MM.1S (cell line): ENCODE measurements around the gene EFCAB10.

Source experiments
- DNase-seq: peaks from one replicate; pipeline ENCODE4 v3.0.0-alpha.2; 2015
- H2AFZ ChIP-seq: fragments of 300-600 bp; sonication (generic); 2 replicates; pipeline ENCODE4 v1.6.0; 2016; ENCODE audit warnings: antibody characterized with exemption, low read length
- H3F3A ChIP-seq: fragments of 300-600 bp; sonication (generic); 2 replicates; pipeline ENCODE4 v1.6.1; 2016; ENCODE audit warnings: mild to moderate bottlenecking, antibody characterized with exemption, low read length, moderate library complexity, mixed read lengths; ENCODE audit not compliant: insufficient read depth
- H3K27ac ChIP-seq: fragments of 300-600 bp; sonication (generic); 2 replicates; pipeline ENCODE4 v1.5.1; 2016; ENCODE audit warnings: mild to moderate bottlenecking, low read length
- H3K27me3 ChIP-seq: fragments of 300-600 bp; sonication (generic); replicated peaks from 2 replicates; pipeline ENCODE4 v1.6.0; 2016; ENCODE audit warnings: low read length; ENCODE audit not compliant: insufficient read depth
- H3K36me3 ChIP-seq: fragments of 300-600 bp; sonication (generic); replicated peaks from 2 replicates; pipeline ENCODE4 v1.6.1; 2016; ENCODE audit warnings: mild to moderate bottlenecking, low read length, mixed read lengths; ENCODE audit not compliant: insufficient read depth
- H3K4me1 ChIP-seq: fragments of 300-600 bp; sonication (generic); 2 replicates; pipeline ENCODE4 v1.6.1; 2016; ENCODE audit warnings: low read length, mixed read lengths
- H3K4me2 ChIP-seq: fragments of 300-600 bp; sonication (generic); 2 replicates; pipeline ENCODE4 v1.6.0; 2016; ENCODE audit warnings: low read depth, low read length
- H3K4me3 ChIP-seq: fragments of 300-600 bp; sonication (generic); 2 replicates; pipeline ENCODE4 v1.5.1; 2016; ENCODE audit warnings: low read length, mixed read lengths
- H3K79me2 ChIP-seq: fragments of 300-600 bp; sonication (generic); 2 replicates; pipeline ENCODE4 v1.6.1; 2016; ENCODE audit warnings: mixed run types, low read length, mixed read lengths
- H3K9ac ChIP-seq: fragments of 300-600 bp; sonication (generic); 2 replicates; pipeline ENCODE4 v1.6.1; 2016; ENCODE audit warnings: low read length, mixed read lengths
- H3K9me2 ChIP-seq: fragments of 300-600 bp; sonication (generic); replicated peaks from 2 replicates; pipeline ENCODE4 v1.6.1; 2016; ENCODE audit warnings: mild to moderate bottlenecking, low read length, mixed read lengths; ENCODE audit not compliant: insufficient read depth
- H3K9me3 ChIP-seq: fragments of 300-600 bp; sonication (generic); replicated peaks from 2 replicates; pipeline ENCODE4 v1.6.1; 2016; ENCODE audit warnings: mild to moderate bottlenecking, low read length, mixed read lengths; ENCODE audit not compliant: insufficient read depth
- H4K20me1 ChIP-seq: fragments of 300-600 bp; sonication (generic); 2 replicates; pipeline ENCODE4 v1.6.1; 2016; ENCODE audit warnings: mild to moderate bottlenecking, low read length, moderate library complexity, mixed read lengths; ENCODE audit not compliant: insufficient read depth
- EZH2 ChIP-seq: fragments of 300-600 bp; sonication (generic); optimal IDR thresholded peaks from 2 replicates; pipeline ENCODE3; 2017; ENCODE audit warnings: low read depth, mild to moderate bottlenecking, antibody characterized with exemption, low read length, mixed read lengths
- EZH2phosphoT487 ChIP-seq: fragments of 300-600 bp; sonication (generic); IDR thresholded peaks from 2 replicates; pipeline ENCODE4 v1.6.1; 2018; ENCODE audit warnings: antibody characterized with exemption, low read length
- TF ChIP-seq, protein P1 (sequence below): fragments of 300-600 bp; sonication (generic); IDR thresholded peaks from 2 replicates; pipeline ENCODE4 v1.5.1; 2016; ENCODE audit warnings: antibody characterized with exemption, low read length, mixed read lengths

EFCAB10 gene

DNA sequence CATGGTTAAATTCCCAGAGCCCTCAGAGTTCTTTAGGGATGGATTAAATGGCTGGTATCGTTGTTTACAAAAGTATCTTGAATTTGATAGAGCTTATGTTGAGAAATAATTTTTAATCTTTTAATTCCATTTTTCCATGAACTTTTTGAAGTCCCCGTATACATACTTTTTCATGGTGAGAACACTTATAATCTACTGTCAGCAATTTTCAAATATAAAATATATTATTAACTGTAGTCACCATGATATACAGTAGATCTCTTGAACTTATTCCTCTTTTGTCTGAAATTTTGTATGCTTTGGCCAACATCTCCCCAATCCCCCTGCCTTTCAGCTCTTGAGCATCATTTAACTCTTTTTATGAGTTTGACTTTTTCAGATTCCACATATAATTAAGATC lies 9.4 kb downstream of the EFCAB10 start:
- TF ChIP-seq, protein P1, sequence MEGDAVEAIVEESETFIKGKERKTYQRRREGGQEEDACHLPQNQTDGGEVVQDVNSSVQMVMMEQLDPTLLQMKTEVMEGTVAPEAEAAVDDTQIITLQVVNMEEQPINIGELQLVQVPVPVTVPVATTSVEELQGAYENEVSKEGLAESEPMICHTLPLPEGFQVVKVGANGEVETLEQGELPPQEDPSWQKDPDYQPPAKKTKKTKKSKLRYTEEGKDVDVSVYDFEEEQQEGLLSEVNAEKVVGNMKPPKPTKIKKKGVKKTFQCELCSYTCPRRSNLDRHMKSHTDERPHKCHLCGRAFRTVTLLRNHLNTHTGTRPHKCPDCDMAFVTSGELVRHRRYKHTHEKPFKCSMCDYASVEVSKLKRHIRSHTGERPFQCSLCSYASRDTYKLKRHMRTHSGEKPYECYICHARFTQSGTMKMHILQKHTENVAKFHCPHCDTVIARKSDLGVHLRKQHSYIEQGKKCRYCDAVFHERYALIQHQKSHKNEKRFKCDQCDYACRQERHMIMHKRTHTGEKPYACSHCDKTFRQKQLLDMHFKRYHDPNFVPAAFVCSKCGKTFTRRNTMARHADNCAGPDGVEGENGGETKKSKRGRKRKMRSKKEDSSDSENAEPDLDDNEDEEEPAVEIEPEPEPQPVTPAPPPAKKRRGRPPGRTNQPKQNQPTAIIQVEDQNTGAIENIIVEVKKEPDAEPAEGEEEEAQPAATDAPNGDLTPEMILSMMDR: no peak
- TF ChIP-seq EZH2 (no peak), EZH2phosphoT487 (no peak)

DNA sequence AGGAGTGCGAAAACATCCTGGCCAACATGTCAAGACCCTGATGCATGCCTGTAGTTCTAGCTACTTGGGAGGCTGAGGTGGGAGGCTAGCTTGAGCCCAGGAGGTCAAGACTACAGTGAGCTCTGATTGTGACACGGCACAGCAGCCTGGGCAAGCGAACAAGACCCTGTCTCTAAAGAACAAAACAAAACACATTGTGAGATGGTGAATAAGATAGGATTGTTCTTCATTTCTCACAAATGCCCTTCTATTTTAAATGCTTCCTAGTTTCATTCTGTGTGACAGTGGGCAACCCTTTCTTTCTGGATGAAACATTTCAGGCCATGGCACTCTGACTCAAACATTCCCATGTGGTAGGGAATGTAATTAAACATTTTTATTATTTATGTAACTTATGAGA lies 13.5 kb downstream of the EFCAB10 start:
- H3F3A ChIP-seq: no peaks in the 10 kb centered on the region
- DNase-seq: no peak
- no peaks in the 10 kb centered on the region for H3K9me3 ChIP-seq
- H3K9ac ChIP-seq: no peak overlapping the region
- no peak overlapping the region for H2AFZ ChIP-seq
- no peak overlapping the region for H3K27ac ChIP-seq
- H3K4me2 ChIP-seq: no peak overlapping the region
- peaks cover 4% of the 10 kb centered on the region; the same call in 1 of the 2 replicates for H3K36me3 ChIP-seq
- TF ChIP-seq EZH2phosphoT487: no peak
- TF ChIP-seq, protein P1: no peak
- TF ChIP-seq EZH2: no peak
- H3K4me3 ChIP-seq: no peak overlapping the region
- peaks cover 7% of the 10 kb centered on the region for H3K4me1 ChIP-seq
- H3K27me3 ChIP-seq: no peaks in the 10 kb centered on the region
- H3K79me2 ChIP-seq: no peaks in the 10 kb centered on the region
- no peaks in the 10 kb centered on the region; the same call in 1 of the 2 replicates for H4K20me1 ChIP-seq
- no peaks in the 10 kb centered on the region for H3K9me2 ChIP-seq

More for the DNA sequence above, 9.4 kb downstream of the EFCAB10 start:
- Histone ChIP-seq H3K4me3 (no peak overlapping the region), H3K4me1 (no peaks in the 10 kb centered on the region), H2AFZ (no peak overlapping the region), H3K27me3 (no peaks in the 10 kb centered on the region), H3K9me3 (no peaks in the 10 kb centered on the region), H4K20me1 (no peaks in the 10 kb centered on the region), H3K9me2 (no peaks in the 10 kb centered on the region), H3K4me2 (no peak overlapping the region), H3K79me2 (no peaks in the 10 kb centered on the region), H3K36me3 (no peaks in the 10 kb centered on the region), H3K27ac (no peak overlapping the region), H3K9ac (no peak overlapping the region), H3F3A (no peaks in the 10 kb centered on the region)
- no peak for DNase-seq

DNA sequence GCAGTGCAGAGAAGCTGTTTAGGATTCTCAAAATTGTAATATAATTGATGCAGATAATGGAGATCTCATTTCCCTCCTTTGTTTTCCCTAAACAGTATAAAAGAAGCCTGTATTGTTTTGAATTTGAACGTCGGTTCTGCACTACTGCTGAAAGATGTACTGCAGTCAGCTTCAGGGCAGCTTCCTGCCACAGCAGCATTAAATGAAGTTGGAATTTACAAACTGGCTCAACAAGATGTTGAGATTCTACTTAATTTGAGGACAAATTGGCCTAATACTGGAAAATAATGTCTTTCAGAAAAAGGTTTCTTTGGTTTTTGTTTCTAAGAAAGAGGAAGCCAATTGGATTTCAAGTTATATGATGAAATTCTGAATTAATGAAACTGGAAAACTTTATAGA lies 14.3 kb downstream of the EFCAB10 start:
- no peak overlapping the region for H3K4me2 ChIP-seq
- H2AFZ ChIP-seq: no peak overlapping the region
- H3K9me3 ChIP-seq: no peaks in the 10 kb centered on the region
- TF ChIP-seq, protein P1: no peak
- TF ChIP-seq EZH2: no peak
- TF ChIP-seq EZH2phosphoT487: no peak
- peaks cover 7% of the 10 kb centered on the region for H3K4me1 ChIP-seq
- no peaks in the 10 kb centered on the region for H3K79me2 ChIP-seq
- no peaks in the 10 kb centered on the region for H3F3A ChIP-seq
- H4K20me1 ChIP-seq: no peaks in the 10 kb centered on the region; the same call in 1 of the 2 replicates
- no peaks in the 10 kb centered on the region for H3K9me2 ChIP-seq
- no peak overlapping the region for H3K27ac ChIP-seq
- no peak overlapping the region for H3K4me3 ChIP-seq
- DNase-seq: no peak
- H3K36me3 ChIP-seq: peaks cover 8% of the 10 kb centered on the region
- H3K27me3 ChIP-seq: no peaks in the 10 kb centered on the region
- H3K9ac ChIP-seq: no peak overlapping the region
